ENCODE data around the gene ACVR1C.
A peak's percentile ranks its signal among the peaks of the same experiment; 100 is the strongest.
"Not testable (repeated sequence)": the region's sequence is repeated elsewhere in the genome, so short reads cannot be mapped to it uniquely, and the experiment has no call there.

The ACVR1C gene

DNA sequence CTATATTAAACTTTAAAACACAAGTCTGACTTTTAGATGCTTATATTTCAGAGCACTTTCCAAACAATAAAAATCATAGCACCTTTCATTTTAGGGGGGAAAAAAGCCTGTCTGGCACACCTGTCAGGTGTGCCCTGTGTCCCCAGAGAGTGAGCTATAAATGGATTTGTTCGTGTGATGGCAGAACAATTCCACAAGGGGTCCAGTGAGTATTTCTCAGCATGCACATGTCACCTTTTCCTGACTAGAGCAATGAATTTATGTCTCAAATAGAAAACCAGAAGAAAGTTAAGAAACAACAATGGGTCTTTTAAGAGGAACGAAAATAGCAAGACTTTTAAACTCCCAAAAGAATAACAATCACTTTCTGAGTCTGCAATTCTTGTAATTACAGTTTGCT is 55.9 kb downstream of the ACVR1C start:
- DNase-seq = no peak

DNA sequence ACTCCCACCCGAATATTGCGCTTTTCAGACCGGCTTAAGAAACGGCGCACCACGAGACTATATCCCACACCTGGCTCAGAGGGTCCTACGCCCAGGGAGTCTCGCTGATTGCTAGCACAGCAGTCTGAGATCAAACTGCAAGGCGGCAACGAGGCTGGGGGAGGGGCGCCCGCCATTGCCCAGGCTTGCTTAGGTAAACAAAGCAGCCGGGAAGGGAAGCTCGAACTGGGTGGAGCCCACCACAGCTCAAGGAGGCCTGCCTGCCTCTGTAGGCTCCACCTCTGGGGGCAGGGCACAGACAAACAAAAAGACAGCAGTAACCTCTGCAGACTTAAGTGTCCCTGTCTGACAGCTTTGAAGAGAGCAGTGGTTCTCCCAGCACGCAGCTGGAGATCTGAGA is 62.0 kb downstream of the ACVR1C start:
- not testable (repeated sequence) for DNase-seq

DNA sequence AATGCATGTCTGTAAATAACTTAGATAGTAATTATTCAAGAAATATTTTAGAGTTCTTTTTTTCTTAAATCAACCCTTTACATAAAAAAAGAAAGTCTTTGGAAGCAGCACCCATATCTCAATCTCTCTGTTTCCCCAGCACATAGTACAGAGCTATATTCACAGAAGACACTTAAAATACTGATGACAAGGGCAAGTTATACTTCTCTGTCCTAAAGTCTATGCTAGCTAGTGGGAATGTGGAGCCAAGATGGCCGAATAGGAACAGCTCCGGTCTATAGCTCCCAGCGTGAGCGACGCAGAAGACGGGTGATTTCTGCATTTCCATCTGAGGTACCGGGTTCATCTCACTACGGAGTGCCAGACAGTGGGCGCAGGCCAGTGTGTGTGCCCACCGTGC is 62.6 kb downstream of the ACVR1C start:
- DNase-seq = not testable (repeated sequence)

DNA sequence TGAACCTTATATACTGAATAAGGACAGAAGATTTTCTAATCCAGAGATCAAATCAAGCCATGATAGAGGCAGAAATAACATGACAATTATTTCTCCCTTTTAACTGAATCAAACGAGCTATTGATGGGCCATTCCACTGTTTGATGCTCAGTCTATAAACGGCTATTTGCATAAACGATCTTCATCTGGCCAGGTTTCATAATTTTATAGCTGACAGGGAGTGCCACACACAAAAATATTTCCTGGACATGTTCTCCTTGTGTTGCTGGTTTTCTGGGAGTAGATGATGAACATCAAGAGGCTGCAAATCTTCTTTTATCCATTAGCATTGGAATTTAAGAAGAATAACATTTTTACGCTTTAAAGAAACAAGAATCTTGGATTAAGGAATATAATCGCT is 63.1 kb downstream of the ACVR1C start:
- no peak for DNase-seq

DNA sequence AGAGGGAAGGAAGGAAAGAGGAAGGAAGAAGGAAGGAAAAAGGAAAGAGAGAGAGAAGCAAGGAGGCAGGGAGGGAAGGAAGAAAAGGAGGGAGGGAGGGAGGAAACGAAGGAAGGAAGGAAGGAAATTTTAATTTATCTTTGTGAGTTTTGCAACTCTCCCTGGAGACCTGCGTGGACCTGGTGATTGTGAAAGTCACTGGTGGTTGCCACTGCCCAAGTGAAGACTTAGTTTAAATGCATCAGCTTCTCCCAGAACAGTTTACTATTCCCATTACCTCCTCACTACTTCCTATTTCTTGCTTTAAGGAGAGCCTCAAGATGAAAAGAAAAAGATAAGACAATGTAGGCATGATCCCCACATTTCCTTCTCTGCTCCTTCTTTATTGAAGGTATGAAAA is 68.8 kb downstream of the ACVR1C start:
- DNase-seq = no peak

DNA sequence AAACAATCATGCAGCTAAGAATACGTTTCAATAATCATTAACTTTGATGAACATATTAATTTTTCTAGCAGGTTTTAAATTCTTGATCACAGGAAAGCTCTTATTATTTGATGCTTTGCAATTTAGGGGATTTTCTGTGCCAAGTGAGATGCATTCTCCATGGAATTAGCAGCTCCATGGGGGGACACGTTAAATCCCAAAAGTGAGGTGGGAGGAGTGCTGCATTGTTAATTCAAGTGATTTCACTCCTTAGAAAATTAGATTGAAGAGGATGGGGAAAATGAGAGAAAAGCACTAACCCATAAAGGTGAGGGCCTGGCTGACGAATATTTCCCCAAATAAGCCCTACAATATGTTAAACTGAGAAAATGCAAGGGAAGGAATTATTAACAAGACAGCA is 69.2 kb downstream of the ACVR1C start:
- DNase-seq = no peak

DNA sequence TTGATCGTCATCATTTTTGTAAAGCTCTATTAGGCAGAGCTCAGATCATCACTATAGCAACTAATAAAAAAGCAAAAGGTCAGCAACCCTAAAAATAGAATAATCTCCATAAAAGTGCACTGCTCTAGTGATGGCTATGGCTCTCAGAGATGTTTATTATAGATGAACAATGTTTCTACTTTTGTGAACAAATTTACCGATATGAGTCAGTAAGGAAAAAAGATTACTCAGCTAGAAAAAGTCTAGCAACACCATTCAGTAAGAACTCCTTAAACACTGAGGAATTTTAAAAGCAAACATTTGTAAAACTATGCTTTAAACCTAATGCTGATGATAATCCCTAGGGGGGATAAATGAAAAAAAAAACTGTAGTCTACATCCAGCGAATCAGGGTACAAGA is 69.6 kb downstream of the ACVR1C start:
- DNase-seq = no peak

DNA sequence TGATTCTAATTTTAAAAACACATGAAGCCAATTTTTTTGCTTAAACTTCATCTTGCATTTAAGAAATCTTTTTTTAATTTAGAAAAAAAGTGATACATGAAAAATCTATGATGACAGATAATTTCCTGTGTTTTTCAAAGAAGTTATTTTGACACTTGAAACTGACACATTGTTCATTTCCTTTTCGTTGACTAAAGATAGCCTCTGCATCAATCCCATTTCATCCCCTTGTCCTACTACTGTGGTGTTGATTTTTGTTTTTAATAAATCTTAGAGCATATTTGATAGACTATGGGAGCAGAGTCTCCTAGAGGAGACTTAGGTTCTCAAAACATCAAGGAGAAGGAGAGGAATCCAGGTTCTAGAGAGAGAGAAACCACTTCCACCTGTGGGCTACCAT is 70.9 kb downstream of the ACVR1C start:
- no peak for DNase-seq

DNA sequence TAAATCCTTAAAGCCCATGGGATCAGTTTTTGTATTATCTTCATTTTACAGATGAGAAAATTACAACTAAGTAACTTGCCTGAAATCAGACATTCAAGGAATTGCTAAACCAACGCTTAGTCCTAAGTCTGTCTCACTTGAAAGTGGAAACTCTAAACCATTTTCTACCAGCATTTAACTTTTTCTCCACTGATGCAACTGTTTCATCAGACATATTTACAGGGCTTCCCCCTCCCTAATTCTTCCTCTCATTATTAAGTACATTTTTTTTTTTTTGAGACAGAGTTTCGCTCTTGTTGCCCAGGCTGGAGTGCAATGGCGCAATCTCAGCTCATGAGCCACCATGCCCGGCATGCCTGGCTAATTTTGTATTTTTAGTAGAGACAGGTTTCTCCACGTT is 88.6 kb downstream of the ACVR1C start:
- DNase-seq = no peak

DNA sequence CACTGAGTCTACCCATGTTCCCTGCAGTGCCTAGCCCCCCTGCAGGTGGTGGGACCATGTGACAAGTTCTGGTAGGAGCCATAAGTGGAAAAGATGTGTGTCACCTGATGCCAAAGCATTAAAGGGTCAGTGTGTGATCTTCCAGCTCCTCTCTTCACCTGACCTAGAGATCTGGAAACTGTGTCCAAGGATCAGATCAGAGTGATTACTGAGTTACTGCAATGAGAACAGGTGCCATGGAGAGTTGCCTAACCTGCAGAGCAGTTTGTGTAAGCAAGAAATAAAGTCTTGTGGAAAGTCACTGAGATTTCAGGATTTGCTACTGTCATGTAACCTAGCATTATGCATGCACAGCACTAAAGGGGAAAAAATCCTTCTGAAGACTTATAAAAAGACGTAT is 90.6 kb downstream of the ACVR1C start:
- DNase-seq = no peak

DNA sequence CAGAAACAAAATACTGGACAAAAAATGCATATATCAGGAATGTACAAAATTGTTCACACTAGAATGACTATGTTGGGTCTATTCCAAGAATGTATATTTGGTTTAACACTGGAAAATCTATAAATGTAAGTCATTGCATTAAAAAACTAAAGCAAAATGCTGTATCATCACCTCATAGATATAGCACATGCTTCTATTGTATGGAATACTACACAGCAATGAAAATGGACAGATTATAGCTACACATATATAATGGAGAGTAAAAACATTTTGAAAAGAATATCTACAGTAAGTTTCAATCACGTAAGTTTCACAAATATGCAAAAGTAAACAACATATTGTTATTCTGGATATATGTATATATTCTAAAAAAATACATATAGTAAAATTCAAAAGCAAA is 91.8 kb downstream of the ACVR1C start:
- DNase-seq = no peak

DNA sequence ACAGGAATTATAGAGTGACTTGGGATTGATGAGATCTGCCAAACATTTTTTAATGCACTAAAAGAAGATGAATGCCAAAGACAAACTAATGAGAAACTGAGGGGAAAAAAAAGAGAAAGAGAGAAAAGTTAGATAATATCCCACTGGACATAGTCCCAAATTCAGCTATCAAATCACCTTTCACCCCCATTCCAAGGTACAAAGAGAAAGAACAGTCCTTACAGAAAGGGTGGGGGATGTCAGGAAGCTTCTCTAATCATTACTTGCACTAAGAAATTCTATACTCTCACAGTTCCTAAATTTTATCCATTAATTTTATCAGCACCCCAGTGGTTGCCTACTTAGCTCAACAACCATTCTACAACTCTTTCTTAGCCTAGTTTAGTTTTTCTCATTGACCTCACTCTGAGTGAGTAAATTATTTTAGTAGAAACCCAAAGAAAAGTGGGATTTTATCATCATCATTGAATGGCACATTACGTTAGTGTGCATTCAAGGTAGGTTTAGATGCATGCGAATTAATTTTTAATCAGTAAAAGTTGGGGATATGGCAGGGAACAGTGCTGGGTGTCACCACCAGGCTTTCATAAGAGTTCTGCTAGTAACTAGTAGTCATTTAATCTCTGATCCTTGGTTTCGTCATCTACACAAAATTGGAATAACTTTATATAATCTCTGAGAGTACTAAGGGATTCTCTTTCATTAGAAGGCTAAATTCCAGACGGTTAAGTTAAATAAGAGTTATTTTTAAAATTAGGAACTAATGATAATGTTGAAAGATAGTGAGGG is 99.5 kb downstream of the ACVR1C start:
- DNase-seq = no peak

DNA sequence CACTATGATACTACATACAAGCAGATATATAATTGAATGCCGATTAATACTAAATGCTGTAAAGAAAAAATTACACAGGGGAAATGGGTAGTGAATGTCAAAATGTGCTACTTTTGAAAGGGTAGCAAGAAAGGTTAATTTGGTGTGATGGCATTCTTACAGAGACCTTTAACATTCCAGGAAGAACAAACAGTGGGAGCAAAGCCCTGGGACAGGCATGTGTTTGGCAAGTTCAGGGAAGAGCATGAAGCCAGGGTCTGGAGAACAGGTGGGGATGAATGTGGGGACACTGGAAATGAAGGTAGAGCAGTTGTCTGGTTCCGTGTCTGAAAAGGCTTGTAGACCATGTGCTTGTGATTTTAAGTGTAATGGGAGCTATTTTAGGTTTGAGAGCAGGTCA is 102.6 kb downstream of the ACVR1C start:
- DNase-seq = no peak

DNA sequence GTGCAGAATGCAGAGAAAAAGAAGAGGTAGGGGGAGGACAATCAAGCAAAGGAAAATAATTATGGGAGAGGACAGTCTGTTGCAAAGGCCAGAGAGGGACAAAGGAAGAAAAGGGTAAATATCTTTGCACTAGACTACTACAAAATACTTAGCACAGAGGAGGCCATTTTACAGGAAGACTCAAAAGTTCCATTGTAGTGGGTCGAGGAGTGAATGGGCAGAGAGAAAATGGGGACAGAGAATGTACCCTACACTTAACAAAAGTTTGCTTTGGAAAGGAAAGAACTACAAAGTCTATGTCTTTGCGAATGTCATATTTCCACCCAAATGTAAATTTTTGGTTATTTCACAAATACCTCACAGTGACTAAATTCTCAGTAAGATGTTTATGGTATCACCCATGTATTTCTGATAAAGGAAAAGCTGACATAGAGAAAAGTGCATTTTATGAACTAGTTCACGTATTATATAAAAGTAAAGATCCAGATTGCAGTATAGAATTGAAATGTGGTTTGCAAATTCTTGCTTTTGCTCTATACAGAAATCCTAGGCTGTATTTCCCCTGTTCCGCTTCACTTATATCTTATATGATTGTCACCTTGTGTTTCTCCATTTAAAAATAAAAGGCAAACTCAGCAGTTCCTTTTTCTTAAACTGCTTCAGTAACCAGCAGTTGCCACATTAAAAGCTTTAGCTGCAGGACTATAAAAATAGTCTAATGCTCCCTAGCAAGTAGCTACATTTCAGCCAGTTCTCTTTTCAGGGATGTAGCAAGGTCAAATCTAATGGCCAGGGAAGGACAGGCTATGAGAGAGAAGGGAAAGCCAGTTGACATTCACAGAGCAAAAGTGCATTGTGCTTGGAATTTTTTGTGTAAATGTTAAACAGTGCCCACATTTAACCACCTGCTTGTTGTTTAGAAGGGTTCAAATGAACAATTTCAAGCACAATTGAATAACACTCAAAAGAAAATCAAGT is 105.1 kb downstream of the ACVR1C start:
- DNase-seq = no peak

DNA sequence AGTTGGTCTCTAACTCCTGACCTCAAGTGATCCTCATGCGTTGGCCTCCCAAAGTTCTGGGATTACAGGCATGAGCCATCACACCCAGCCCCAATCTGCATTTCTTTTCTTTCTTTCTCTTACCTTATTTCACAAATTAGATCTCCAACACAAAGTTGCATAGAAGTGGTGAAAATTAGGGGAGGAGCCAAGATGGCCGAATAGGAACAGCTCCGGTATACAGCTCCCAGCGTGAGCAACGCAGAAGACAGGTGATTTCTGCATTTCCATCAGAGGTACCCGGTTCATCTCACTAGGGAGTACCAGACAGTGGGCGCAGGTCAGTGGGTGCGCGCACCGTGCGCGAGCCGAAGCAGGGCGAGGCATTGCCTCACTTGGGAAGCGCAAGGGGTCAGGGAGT is 113.7 kb downstream of the ACVR1C start:
- not testable (repeated sequence) for DNase-seq

DNA sequence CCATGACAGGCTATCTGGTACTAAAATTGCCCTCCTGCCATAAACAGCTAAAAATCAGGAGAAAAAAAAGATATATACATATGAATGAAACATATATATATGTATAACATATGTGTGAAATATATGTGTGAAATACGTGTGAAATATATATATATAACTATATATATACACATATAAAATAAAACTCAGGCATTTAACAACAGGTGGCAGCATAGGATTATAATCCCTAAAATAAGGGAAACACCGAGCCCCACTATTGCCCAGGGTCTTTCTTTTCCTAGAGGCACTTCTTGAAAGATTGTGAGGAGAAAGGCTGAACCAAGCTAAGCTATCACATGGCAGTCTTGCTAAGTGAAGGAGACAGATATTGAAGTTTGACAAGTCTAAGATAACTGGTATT is 118.9 kb downstream of the ACVR1C start:
- DNase-seq = no peak

DNA sequence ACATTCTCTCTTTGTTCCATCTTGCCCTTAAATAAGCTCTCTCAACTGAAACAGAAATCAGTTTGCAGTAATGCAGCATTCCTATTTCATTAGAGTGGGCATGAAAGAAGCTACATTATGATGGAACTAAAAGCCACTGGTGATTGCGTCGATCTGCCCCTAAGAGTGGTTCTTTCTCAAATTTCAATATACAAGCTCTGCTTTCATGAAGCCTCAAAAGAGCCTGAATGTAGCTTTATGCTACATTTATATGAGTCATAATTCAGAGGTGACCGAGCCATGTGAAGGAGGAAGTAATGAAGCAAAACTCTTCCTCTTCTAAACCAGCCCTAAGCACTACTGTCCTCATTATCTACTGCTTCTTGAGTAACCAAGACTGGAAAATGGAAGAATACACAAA is 120.0 kb downstream of the ACVR1C start:
- DNase-seq = no peak

DNA sequence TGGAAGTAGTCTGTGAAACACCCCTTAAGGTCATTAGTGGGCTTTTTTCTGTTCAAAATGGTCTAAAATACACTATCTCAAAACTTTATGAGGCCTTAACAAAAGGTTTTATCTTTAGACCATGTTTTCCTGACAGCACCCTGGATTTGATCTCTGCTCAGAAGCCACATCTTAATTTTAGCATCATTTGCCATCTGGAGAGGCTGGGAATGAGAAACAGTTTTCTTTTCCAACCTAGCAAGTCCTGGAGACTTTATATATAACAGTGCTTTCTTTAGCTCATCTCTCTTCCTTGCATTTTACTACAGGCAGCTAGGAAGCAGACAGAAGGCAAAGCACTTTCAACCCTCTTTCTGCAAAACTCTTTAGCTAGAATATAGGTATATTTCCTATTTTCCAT is 122.1 kb downstream of the ACVR1C start:
- DNase-seq = no peak

DNA sequence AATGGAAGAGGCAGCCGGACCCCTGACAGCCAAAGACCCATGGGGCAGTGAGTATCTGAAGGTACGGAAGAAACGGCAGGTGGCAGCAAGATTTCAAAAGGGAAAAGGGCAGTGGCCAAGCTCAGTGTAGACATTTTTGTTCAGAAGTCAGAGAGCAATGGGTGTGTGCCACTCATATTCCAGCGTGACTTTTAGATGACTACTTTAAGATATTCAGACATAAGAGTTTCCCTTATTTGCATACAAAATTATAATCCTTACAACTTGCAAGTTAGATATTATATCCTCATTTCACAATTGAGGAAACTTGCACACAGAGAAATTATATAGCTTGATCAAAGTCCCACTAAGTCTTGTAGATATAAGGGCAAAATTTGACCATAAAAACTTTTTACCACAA is 124.0 kb downstream of the ACVR1C start:
- DNase-seq = no peak

DNA sequence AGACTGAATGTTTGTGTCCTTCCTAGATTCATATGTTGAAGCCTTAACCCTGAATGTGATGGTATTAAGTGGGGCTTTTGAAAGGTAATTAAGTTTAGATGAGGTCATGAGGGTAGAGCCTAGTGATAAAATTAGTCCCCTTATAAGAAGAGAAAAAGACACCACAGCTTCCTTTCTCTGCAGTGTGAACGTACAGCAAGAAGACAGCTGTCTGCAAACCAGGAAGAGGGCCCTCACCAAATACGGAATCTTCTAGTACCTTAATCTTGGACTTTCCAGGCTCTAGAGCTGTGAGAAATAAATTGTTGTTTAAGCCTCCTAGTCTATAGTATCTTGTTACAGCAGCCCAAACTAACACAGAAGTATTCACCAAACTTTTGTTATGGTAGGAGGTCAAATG is 127.6 kb downstream of the ACVR1C start:
- no peak for DNase-seq

DNA sequence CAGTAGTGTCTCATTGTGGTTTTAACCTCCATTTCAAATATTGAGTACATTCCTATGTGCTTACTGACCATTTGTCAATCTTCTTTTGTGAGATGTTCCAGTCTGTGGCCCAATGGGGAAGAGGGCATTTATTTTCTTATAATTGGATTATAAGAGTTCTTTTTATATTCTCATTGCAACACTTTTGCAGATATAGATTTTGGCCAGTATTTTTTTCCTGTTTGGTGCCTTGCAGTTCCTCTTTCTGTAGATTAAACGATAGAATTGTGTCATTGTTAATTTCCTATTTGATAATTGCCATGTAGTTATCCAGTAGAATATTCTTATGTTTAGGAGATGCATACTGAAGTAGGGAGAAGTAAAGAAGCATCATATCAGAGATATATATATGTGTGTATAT is 128.3 kb downstream of the ACVR1C start:
- DNase-seq = no peak

DNA sequence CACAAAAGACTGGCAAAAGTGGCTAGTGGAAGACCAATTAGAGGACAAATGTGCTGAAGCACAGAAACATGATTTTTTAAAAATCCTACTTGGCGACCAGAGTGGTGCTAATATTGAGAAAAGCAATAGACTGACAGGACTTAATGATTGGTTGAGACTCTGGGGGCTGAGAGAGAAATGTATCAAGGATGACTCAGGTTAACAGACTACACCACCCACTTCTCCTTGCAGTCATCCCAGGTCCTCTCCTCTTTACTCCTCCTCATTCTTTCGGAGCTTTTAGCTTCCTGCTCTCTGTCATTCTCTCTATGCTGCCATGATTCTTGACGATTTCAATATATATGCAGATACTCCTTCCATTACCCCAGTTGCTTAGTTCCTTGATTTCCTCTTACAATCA is 130.2 kb downstream of the ACVR1C start:
- no peak for DNase-seq

DNA sequence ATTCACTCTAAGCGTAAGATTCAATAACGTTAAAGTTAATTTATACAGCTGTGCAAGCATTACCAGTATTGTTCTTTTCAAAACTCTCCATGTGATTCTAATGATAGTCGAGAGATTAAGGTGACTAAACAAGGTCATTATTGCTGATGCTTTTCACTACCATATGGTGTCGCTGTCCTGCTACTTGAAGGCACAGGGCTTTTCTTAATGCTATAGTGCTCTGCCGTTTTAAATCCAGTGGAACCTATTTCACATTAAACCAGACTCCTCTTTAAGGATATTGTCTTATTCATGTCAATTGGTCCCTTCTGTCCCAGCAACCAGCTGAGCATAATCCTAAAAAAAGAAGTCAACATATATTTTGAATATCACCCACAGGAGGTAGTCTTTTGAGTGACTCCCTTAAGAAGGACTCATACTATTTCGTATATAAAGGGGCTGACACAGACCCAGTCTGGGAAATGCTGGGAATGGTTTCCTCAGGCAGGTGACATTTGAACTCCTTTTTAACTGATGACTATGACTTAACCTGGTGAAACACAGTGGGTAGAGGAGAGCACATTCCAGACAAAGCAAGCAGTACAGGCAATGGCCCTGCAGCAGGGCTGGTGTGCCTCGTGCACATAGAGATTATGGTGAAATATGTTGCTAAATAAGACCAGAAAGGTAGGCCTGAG is 130.9 kb downstream of the ACVR1C start:
- peak; percentile 39 for DNase-seq

Measured in CD4-positive, alpha-beta T cell treated with Interleukin-15 for 1 hour (primary cell).